HG03439 (cell line): ENCODE data around the gene NT5C3A.
"Not testable (repeated sequence)": the region's sequence is repeated elsewhere in the genome, so short reads cannot be mapped to it uniquely, and the experiment has no call there.

Experiments
- ATAC-seq: cut with Tn5 transposase; IDR thresholded peaks from one replicate; pipeline ENCODE4 v1.9.1; 2021; ENCODE audit warnings: mild to moderate bottlenecking, moderate library complexity; ENCODE audit not compliant: unreplicated experiment

Gene NT5C3A

GRCh38 chr7:32991068-32991585 lies 71.4 kb downstream of the NT5C3A start:
- not testable (repeated sequence) for ATAC-seq

DNA sequence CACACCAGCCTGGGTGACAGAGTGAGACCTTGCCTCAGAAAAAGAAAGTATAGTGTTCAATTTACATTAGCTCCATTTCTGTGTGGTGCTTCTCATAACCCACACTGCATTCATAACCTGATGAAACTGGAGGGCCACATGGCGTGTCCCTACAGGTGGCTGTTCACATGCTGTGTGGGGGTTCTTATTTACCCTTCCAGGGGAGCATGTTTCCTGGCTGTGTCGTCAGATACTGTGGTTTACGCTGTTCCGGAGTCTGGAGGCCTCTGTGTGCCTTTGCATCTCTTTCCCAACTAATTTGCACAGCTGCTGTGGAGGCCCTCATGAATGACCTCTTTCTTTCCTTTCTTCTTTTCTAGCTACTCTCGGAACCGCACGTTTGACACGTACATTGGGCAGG lies 74.4 kb downstream of the NT5C3A start:
- peak; percentile 62 for ATAC-seq

- ATAC-seq, result not testable (repeated sequence)
Measured at GRCh38 chr7:32979902-32980301, 82.7 kb downstream of the NT5C3A start.

- ATAC-seq, result not testable (repeated sequence)
Measured at GRCh38 chr7:32979246-32979645, 83.3 kb downstream of the NT5C3A start.

DNA sequence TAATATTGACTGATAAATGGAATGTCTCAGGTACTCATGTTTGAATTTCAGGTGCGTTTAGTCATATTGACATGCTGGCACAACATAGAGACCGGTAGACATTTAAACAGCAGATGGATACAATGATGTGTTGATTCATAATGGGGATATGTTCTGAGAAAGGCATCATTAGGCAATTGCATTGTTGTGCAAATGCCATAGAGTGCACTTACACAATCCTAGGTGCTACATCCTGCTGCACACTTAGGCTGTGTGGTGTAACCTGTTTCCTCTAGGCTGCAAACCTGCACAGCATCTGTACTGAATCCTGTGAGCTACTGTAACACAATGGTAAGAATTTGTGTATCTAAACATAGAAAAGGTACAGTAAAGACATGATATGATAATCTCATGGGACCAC lies 85.4 kb downstream of the NT5C3A start:
- not testable (repeated sequence) for ATAC-seq

GRCh38 chr7:32971967-32972366 lies 90.6 kb downstream of the NT5C3A start:
- ATAC-seq, result not testable (repeated sequence)

DNA sequence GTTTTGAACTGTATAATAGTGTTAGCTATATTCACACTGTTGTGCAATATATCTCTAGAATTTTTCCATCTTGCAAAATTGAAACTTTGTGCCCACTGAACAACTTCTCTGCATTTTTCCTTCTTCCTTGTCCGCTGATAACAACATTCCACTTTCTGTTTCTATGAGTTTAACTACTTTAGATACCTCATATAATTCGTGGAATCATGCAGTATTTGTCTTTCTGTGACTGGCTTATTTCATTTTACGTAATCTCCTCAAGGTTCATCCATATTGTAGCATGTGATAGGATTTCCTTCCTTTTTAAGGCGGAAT lies 95.4 kb downstream of the NT5C3A start:
- not testable (repeated sequence) for ATAC-seq

DNA sequence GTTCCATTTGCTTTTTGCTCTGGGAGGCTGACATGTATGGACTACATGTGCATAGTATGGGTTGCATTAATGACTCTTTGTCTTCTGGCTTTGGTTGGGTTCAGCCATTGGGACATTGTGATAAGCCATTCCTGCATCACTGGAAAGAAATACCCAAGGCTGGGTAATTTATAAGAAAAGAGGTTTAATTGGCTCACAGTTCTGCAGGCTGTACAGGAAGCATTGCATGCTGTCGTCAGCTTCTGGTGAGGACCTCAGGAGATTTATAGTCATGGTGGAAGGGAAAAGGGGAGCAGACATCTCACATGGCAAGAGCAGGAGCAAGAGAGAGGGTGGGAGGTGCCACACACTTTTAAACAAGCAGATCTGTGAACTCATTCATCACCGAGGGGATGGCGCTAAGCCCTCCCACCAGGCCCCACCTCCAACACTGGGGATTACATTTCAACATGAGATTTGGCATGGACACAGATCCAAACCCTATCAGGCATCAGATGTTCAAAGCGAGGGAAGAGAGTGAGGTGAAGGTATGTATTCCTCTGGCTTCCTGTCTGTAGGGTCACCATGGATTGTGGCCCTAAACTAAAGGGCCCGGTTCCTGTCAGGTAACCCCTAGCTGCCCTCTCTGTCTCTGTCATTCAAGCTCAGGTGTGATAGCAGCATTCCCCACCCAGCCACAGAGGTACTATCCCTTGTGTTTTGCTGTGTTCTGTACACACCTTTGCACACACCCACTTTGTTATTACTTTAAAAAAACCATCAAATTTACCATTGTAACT lies 95.9 kb downstream of the NT5C3A start:
- not testable (repeated sequence) for ATAC-seq

DNA sequence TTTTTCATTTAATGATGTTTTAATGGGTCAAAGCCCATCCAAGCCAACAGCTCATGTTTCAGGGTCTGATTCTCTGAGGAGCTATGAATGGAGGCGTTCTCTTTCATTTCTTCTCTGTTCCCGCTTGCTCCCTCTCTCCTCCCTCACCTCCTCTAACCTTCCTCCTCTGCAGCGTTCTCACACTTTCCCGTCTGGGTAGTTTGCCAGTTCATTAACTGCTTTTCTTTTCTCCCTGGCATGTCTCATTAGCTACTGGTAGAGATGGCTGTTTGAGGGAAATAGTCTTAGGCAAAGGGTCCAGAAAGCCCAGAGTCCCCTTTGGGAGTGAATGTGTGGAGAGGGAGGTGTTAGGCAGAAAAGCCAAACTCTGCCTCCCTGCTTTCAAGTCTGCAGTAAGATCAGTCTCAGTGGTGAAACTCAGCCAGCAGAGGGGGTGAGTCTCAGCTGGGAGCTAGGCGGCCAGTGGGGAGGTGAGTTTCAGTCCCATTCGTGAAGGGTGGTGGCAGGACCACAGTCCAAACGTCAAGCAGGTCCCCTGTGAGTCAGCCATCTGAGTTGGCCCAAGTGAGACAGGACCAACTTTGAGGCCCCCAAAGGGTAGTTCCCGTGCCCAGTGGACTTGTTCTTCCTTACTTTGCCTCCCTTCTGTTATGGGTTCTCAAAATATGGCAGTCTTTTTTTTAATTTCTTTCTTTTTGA lies 98.0 kb downstream of the NT5C3A start:
- ATAC-seq, result peak; percentile 89
